Liver (tissue), 3 donors: Measurements from ENCODE around the gene PITPNB.

Experiments used
- ATF3 ChIP-seq: IDR thresholded peaks from 2 replicates; pipeline ENCODE4 v1.6.1; 2016; ENCODE audit warnings: antibody characterized with exemption
- CTCF ChIP-seq: fragments of 150-350 bp; IDR thresholded peaks from 2 replicates; pipeline ENCODE4 v1.5.1; 2017; ENCODE audit warnings: improper control_type of control experiment, low read depth, low read length; ENCODE audit not compliant: missing input control
- EGR1 ChIP-seq, 2 donors: IDR thresholded peaks; 2 replicates each; pipeline ENCODE4 v1.6.1; 2016 to 2018; ENCODE audit warnings: antibody characterized with exemption in 2 of 2, low read depth in 2 of 2
- GABPA ChIP-seq, 2 donors: IDR thresholded peaks in 1 of 2; conservative IDR thresholded peaks in 1 of 2; 2 replicates each; pipeline ENCODE4 v1.6.1; 2016; ENCODE audit warnings: antibody characterized with exemption in 2 of 2, mild to moderate bottlenecking in 1 of 2, moderate library complexity in 1 of 2
- HNF4A ChIP-seq, 2 donors: conservative IDR thresholded peaks; 2 replicates each; pipeline ENCODE4 v1.6.1; 2016; ENCODE audit warnings: antibody characterized with exemption in 2 of 2, mild to moderate bottlenecking in 2 of 2
- MAX ChIP-seq: IDR thresholded peaks from 2 replicates; pipeline ENCODE4 v1.6.1; 2016; ENCODE audit warnings: antibody characterized with exemption
- RAD21 ChIP-seq, 2 donors: IDR thresholded peaks; 2 replicates each; pipeline ENCODE4 v1.6.1; 2016; ENCODE audit warnings: antibody characterized with exemption in 2 of 2, mild to moderate bottlenecking in 2 of 2
- donor health status: healthy.
- donor health status: healthy.

- no peak for TF ChIP-seq CTCF
- no peak for TF ChIP-seq RAD21 (IDR thresholded peaks at IDR 0.05)
- TF ChIP-seq HNF4A (conservative IDR thresholded peaks at IDR 0.05) = no peak
- no peak for TF ChIP-seq MAX
- no peak for TF ChIP-seq ATF3
- TF ChIP-seq EGR1 (IDR thresholded peaks at IDR 0.05; ENCODE audit: low read depth in 2 of 2) = no peak
- TF ChIP-seq GABPA (IDR thresholded peaks at IDR 0.05 in 1 of 2, conservative IDR thresholded peaks at IDR 0.05 in 1 of 2) = no peak
These were observed 103.1 kb downstream of the PITPNB start for GRCh38 chr22:27815826-27816530.
